ENCODE measurements around the gene CD226.

- no peak for TF ChIP-seq CTCF (IDR thresholded peaks at IDR 0.05)
- no peak for TF ChIP-seq EZH2 (IDR thresholded peaks at IDR 0.05)
- no peak for TF ChIP-seq EZH2phosphoT487 (IDR thresholded peaks at IDR 0.05)
Measured at GRCh38 chr18:69946608-69947155, 991 bp downstream of the CD226 start.
